HG03064 (cell line): ENCODE results near the gene DIDO1.

Experiments
- ATAC-seq: cut with Tn5 transposase; IDR thresholded peaks from one replicate; pipeline ENCODE4 v1.9.1; 2021; ENCODE audit warnings: low read depth; ENCODE audit not compliant: unreplicated experiment

Gene DIDO1

DNA sequence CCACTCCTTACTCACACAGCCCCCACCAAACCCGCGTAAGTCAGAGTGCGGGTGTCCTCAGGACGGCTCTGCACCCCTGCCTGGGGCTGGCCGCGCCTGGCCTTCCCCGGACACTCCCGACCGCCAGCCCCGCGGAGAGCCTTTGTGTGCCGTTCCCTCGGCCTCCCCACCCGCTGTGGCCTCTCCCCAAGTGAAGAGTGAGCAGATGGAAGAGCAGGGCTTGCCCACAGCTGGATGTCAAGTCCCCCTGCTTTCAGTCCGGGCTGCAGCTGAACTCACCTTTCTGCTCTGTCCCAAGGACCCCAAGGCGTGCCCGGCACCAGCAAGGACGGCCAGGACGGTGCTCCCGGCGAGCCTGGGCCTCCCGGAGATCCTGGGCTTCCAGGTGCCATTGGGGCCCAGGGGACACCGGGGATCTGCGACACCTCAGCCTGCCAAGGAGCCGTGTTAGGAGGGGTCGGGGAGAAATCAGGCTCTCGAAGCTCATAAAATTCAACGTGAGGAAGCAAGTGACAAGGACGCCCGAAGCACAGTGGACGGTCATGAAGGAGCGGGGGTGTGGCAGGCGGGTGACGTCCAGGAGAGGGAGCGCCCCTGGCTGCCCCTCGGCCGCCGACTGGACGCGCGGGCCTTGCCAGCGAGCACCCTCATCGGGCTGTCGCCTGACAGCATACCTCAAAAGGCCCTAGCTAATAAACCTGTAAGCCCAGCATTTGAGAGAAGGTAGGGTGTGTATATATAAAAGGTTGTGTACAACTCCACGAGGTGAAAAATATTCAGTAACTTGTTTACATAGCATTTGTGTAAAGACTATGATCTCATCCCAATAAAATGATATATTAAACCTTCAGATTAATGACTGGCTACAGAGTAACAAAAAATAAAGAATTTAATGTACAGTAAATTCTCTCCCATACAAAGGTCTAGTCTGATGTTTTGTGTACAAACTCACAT is 85.8 kb downstream of the DIDO1 start:
- no peak for ATAC-seq

DNA sequence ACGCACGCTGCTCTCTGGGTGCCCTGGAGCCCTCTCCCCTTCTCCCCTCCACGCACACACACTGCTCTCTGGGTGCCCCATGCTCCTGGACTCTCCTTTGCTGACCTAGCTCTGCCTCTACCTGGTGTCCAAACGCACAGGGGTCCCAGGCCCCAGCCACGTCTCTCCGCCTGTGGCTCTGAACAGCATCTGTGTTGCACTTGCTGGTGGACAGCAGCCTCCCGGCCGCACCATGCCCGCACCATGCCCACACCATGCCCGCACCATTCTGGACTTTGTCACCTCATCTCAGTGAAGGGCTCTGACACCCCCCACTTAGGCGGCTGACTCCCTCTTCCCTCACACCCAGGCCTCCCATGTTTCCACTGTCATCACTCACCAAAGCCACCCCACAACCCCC is 86.5 kb downstream of the DIDO1 start:
- ATAC-seq, result no peak

- no peak for ATAC-seq
Measured at GRCh38 chr20:62839261-62839660, 87.0 kb downstream of the DIDO1 start.

GRCh38 chr20:62838128-62838891 is 88.0 kb downstream of the DIDO1 start:
- no peak for ATAC-seq

DNA sequence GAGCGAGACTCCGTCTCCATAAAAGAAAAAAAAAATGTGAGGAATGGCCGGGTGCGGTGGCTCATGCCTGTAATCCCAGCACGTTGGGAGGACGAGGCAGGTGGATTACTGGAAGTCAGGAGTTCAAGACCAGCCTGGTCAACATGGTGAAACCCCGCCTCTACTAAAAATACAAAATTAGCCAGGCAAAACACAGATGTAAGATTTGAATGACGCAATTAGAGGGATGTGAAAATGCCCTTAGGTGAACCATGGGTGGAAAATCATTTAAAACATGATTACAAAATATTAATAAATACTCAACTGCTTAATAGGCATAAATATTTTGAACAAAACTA is 88.5 kb downstream of the DIDO1 start:
- ATAC-seq, result no peak

- ATAC-seq, result no peak
Measured at GRCh38 chr20:62836967-62837490, 89.3 kb downstream of the DIDO1 start.

GRCh38 chr20:62835931-62836861 is 90.1 kb downstream of the DIDO1 start:
- ATAC-seq, result no peak

GRCh38 chr20:62834967-62835730 is 91.2 kb downstream of the DIDO1 start:
- no peak for ATAC-seq

DNA sequence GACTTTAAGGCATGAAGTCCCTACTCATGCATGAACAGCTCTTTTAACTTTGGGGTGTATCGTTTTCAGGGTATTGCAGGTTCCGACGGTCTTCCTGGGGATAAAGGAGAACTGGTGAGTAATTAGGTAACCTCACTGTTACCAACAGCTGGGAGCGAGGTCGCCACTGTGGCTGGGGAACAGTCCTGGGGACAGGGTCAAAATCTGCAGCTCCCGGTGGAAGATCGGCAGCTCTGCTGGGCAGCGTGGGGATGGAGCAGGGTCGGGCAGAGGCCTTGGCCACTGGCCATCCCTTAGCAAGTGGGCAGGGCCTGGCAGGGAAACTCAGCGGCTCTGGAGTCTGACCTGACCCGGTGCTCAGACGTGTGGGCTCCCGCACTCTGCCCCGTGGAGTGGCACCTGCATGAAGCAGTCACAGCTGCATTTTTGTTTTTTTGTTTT is 93.3 kb downstream of the DIDO1 start:
- no peak for ATAC-seq

GRCh38 chr20:62832212-62832922 is 93.9 kb downstream of the DIDO1 start:
- ATAC-seq, result no peak

DNA sequence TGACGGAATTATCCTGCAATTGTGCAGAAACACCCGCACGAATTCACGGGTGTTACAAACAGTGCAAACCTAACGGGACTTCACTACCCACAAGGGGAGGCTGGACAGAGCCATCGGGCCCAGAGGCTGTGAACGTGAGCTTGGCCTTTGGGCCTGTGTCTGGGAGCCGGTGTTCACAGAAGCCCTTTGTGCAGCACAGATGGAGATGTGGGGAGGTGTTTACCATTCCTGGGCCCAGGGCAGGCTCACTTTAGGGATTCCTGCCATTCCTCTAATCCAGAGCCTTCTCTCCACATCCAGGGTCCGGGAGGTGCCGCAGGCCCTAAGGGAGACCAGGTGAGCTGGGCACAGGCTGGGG is 94.5 kb downstream of the DIDO1 start:
- no peak for ATAC-seq

GRCh38 chr20:62831361-62831788 is 94.9 kb downstream of the DIDO1 start:
- ATAC-seq, result no peak

- no peak for ATAC-seq
Measured at GRCh38 chr20:62830821-62831220, 95.5 kb downstream of the DIDO1 start.

DNA sequence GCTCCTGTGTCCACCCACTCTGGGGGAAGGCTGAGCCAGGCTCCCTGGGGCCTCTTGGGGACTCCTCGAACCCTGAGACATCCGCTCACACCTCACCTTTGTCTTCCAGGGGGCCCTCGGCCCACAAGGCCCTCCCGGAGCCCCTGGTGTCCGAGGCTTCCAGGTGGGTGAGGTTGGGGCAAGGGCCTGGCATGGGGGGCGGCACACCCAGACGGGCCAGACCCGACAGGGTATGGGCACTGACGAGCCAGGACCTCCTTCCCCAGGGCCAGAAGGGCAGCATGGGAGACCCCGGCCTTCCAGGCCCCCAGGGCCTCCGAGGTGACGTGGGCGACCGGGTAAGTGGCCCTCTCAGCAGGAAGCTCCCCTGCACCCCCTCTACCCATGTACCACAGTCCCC is 96.1 kb downstream of the DIDO1 start:
- ATAC-seq, result no peak

GRCh38 chr20:62829231-62830230 is 96.8 kb downstream of the DIDO1 start:
- no peak for ATAC-seq

GRCh38 chr20:62828511-62829230 is 97.6 kb downstream of the DIDO1 start:
- no peak for ATAC-seq

DNA sequence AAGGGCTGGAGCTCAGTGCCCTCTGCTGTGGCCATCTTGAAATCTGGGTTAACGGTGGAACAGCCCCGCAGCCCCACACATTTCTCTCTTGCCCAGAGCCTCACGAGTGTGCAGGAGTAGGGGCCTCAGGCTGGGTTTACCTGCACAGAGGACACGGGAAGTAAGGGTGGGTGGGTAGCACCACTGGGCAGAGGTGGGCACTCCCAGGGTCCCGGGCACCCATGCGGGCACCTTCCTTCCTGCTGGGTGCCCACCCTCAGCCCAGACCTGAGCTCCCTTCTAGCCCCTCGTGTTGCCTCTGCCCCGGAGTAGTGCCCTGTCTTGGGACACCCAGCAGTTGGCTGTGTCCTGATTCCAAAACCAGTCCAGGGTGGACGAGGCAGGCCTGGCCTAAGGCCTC is 98.3 kb downstream of the DIDO1 start:
- no peak for ATAC-seq
